ENCODE results near the gene TRDN.

Gene TRDN

GRCh38 chr6:123616016-123616415 is 20.7 kb downstream of the TRDN start:
- H3K4me3 ChIP-seq (ENCODE audit: low read length) = no peak overlapping the region
- no peak for DNase-seq (ENCODE audit: low read depth)
- TF ChIP-seq, protein P1, sequence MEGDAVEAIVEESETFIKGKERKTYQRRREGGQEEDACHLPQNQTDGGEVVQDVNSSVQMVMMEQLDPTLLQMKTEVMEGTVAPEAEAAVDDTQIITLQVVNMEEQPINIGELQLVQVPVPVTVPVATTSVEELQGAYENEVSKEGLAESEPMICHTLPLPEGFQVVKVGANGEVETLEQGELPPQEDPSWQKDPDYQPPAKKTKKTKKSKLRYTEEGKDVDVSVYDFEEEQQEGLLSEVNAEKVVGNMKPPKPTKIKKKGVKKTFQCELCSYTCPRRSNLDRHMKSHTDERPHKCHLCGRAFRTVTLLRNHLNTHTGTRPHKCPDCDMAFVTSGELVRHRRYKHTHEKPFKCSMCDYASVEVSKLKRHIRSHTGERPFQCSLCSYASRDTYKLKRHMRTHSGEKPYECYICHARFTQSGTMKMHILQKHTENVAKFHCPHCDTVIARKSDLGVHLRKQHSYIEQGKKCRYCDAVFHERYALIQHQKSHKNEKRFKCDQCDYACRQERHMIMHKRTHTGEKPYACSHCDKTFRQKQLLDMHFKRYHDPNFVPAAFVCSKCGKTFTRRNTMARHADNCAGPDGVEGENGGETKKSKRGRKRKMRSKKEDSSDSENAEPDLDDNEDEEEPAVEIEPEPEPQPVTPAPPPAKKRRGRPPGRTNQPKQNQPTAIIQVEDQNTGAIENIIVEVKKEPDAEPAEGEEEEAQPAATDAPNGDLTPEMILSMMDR (IDR thresholded peaks at IDR 0.05; ENCODE audit: insufficient read depth, low read depth, low read length, missing control alignments) = no peak

DNA sequence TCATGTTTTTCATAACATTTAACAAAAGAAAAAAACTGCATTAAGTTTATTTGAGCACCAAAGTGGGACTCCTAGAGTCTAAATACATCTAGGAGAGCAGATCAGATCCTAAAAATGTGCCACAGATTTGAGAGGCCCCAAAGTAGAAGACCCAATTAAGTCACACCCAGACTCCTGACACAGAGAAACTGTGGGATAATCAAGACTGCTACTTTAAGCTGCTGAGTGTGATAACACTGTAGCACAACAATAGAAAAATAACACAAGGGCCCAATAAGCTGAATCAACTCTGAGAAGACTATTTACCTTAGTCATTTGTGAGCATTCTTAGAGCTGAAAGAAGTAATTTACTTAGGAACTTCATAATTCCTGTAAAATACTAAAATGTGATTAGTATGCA is 26.0 kb downstream of the TRDN start:
- no peak for DNase-seq (ENCODE audit: low read depth)
- TF ChIP-seq, protein P1 (IDR thresholded peaks at IDR 0.05; ENCODE audit: insufficient read depth, low read depth, low read length, missing control alignments) = no peak
- no peak overlapping the region for H3K4me3 ChIP-seq (ENCODE audit: low read length)

GRCh38 chr6:123604067-123604466 is 32.7 kb downstream of the TRDN start:
- H3K4me3 ChIP-seq (ENCODE audit: low read length) = no peak overlapping the region
- DNase-seq (ENCODE audit: low read depth) = no peak
- TF ChIP-seq, protein P1 (IDR thresholded peaks at IDR 0.05; ENCODE audit: insufficient read depth, low read depth, low read length, missing control alignments) = no peak

GRCh38 chr6:123598011-123598410 is 38.7 kb downstream of the TRDN start:
- no peak overlapping the region for H3K4me3 ChIP-seq (ENCODE audit: low read length)
- no peak for DNase-seq (ENCODE audit: low read depth)
- TF ChIP-seq, protein P1 (IDR thresholded peaks at IDR 0.05; ENCODE audit: insufficient read depth, low read depth, low read length, missing control alignments) = no peak

DNA sequence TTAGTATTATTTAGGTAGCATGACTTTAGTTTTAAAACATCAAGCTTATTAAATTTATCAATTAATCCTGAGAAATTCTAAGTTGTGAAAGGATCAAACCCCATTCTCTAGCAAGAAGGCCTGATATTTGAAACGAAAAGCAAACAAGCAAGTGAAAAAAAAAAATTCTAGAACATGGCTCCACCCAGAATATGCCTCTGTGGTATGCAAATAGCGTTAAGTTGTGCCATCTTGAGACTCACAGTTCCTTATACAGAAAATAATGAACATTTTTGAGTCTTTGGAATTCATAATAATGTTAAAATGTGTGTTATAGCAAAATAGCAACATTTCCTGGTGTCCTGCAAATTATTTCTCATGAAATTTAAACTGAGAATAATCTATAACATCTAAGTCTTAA is 42.0 kb downstream of the TRDN start:
- TF ChIP-seq, protein P1 (IDR thresholded peaks at IDR 0.05; ENCODE audit: insufficient read depth, low read depth, low read length, missing control alignments) = no peak
- no peak for DNase-seq (ENCODE audit: low read depth)
- no peak overlapping the region for H3K4me3 ChIP-seq (ENCODE audit: low read length)

DNA sequence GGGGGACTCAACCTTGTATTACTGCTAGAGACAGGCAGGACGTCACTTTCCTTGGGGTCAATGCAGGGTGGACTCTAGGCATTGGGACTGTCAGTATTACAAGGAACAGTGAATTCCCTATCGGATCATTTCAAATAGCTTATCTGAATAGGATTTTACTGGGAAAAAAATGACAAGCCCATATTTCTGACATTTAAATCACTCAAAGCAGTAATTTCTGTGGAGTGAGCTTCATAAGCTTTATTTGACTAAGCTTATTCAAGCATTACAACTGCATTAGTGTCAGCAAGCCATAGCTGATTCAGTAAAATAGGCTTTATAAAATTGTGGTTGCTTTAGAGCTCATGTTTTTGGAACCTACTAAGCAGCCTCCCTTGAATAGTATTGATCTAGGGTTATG is 44.3 kb downstream of the TRDN start:
- no peak overlapping the region for H3K4me3 ChIP-seq (ENCODE audit: low read length)
- TF ChIP-seq, protein P1 (IDR thresholded peaks at IDR 0.05; ENCODE audit: insufficient read depth, low read depth, low read length, missing control alignments) = no peak
- no peak for DNase-seq (ENCODE audit: low read depth)

GRCh38 chr6:123589973-123590372 is 46.8 kb downstream of the TRDN start:
- no peak overlapping the region for H3K4me3 ChIP-seq (ENCODE audit: low read length)
- TF ChIP-seq, protein P1 (IDR thresholded peaks at IDR 0.05; ENCODE audit: insufficient read depth, low read depth, low read length, missing control alignments) = no peak
- no peak for DNase-seq (ENCODE audit: low read depth)
